PC-9 (cell line): ENCODE data around the gene MSN.

Experiments
- EZH2 ChIP-seq: fragments of 200-600 bp; sonication (generic); IDR thresholded peaks from 2 replicates; pipeline ENCODE4 v1.8.0; 2017; ENCODE audit warnings: antibody characterized with exemption, low read depth
- TF ChIP-seq, protein P1 (sequence below): fragments of 200-600 bp; sonication (generic); conservative IDR thresholded peaks from 2 replicates; pipeline ENCODE4 v1.6.1; 2017; ENCODE audit warnings: mixed run types, antibody characterized with exemption, mild to moderate bottlenecking, moderate library complexity

- TF ChIP-seq, protein P1, sequence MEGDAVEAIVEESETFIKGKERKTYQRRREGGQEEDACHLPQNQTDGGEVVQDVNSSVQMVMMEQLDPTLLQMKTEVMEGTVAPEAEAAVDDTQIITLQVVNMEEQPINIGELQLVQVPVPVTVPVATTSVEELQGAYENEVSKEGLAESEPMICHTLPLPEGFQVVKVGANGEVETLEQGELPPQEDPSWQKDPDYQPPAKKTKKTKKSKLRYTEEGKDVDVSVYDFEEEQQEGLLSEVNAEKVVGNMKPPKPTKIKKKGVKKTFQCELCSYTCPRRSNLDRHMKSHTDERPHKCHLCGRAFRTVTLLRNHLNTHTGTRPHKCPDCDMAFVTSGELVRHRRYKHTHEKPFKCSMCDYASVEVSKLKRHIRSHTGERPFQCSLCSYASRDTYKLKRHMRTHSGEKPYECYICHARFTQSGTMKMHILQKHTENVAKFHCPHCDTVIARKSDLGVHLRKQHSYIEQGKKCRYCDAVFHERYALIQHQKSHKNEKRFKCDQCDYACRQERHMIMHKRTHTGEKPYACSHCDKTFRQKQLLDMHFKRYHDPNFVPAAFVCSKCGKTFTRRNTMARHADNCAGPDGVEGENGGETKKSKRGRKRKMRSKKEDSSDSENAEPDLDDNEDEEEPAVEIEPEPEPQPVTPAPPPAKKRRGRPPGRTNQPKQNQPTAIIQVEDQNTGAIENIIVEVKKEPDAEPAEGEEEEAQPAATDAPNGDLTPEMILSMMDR = no peak
- no peak for TF ChIP-seq EZH2
Observed at GRCh38 chrX:65695849-65696449, 28.5 kb downstream of the MSN start.
